ENCODE results near the gene PAK5.

Gene PAK5

GRCh38 chr20:9594284-9594875 is 244.5 kb downstream of the PAK5 start:
- H3K27ac Mint-ChIP-seq, result no peak overlapping the region
- DNase-seq (no peak), ATAC-seq (replicated peaks) (no peak)
- H3K36me3 Mint-ChIP-seq (ENCODE audit: insufficient read depth), result no peaks in the 10 kb centered on the region
- H3K9me3 Mint-ChIP-seq, result peaks cover 0 to 1% of the 10 kb centered on the region in 2 donors
- H3K4me3 Mint-ChIP-seq, result no peak overlapping the region
- no peaks in the 10 kb centered on the region for H3K4me1 Mint-ChIP-seq (ENCODE audit: low read depth in 2 of 2)
- no peaks in the 10 kb centered on the region for H3K27me3 Mint-ChIP-seq

DNA sequence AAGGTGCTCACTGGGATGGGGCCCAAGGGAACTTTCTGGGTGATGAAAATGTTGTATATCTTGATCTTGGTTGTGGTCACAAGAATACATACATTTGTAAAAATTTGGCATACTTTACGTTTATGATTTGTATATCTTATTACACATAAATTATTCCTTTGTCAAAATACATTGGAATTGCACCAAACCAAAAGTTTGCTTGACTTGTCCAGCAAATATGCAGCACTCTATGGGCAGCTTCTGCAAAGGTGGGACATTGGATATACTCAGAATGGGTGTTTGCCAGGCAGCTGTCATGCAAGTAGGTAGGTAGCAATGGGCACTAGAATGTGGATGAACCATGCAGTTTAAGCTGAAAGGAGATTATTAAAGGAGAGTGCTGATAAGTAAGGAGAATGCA is 246.5 kb downstream of the PAK5 start:
- Mint-ChIP-seq H3K4me1 (ENCODE audit: low read depth in 2 of 2) (no peaks in the 10 kb centered on the region), H3K36me3 (ENCODE audit: insufficient read depth) (no peaks in the 10 kb centered on the region), H3K4me3 (no peak overlapping the region), H3K9me3 (peaks cover 0 to 1% of the 10 kb centered on the region in 2 donors), H3K27ac (no peak overlapping the region), H3K27me3 (no peaks in the 10 kb centered on the region)
- ATAC-seq (replicated peaks) (no peak), DNase-seq (no peak)

- Mint-ChIP-seq H3K4me1 (ENCODE audit: low read depth in 2 of 2) (no peaks in the 10 kb centered on the region), H3K36me3 (ENCODE audit: insufficient read depth) (no peaks in the 10 kb centered on the region)
Measured at GRCh38 chr20:9591080-9591479, 247.8 kb downstream of the PAK5 start.

GRCh38 chr20:9590189-9590588 is 248.7 kb downstream of the PAK5 start:
- no peak overlapping the region for H3K4me3 Mint-ChIP-seq
- H3K9me3 Mint-ChIP-seq, result peaks cover 0 to 1% of the 10 kb centered on the region in 2 donors
- no peaks in the 10 kb centered on the region for H3K4me1 Mint-ChIP-seq (ENCODE audit: low read depth in 2 of 2)
- no peaks in the 10 kb centered on the region for H3K27me3 Mint-ChIP-seq
- no peaks in the 10 kb centered on the region for H3K36me3 Mint-ChIP-seq (ENCODE audit: insufficient read depth)
- H3K27ac Mint-ChIP-seq, result no peak overlapping the region
- DNase-seq, result no peak
- no peak for ATAC-seq (replicated peaks)

More at GRCh38 chr20:9591080-9591479, 247.8 kb downstream of the PAK5 start:
- H3K27ac Mint-ChIP-seq, result no peak overlapping the region
- ATAC-seq (replicated peaks) (no peak), DNase-seq (no peak)
- H3K4me3 Mint-ChIP-seq, result no peak overlapping the region
- no peaks in the 10 kb centered on the region for H3K27me3 Mint-ChIP-seq
- peaks cover 0 to 1% of the 10 kb centered on the region in 2 donors for H3K9me3 Mint-ChIP-seq

GRCh38 chr20:9588706-9589105 is 250.2 kb downstream of the PAK5 start:
- H3K36me3 Mint-ChIP-seq (ENCODE audit: insufficient read depth), result no peaks in the 10 kb centered on the region
- DNase-seq (no peak), ATAC-seq (replicated peaks) (no peak)
- no peaks in the 10 kb centered on the region for H3K4me1 Mint-ChIP-seq (ENCODE audit: low read depth in 2 of 2)
- peaks cover 0 to 4% of the 10 kb centered on the region in 2 donors for H3K9me3 Mint-ChIP-seq
- no peak overlapping the region for H3K27ac Mint-ChIP-seq
- no peaks in the 10 kb centered on the region for H3K27me3 Mint-ChIP-seq
- no peak overlapping the region for H3K4me3 Mint-ChIP-seq

DNA sequence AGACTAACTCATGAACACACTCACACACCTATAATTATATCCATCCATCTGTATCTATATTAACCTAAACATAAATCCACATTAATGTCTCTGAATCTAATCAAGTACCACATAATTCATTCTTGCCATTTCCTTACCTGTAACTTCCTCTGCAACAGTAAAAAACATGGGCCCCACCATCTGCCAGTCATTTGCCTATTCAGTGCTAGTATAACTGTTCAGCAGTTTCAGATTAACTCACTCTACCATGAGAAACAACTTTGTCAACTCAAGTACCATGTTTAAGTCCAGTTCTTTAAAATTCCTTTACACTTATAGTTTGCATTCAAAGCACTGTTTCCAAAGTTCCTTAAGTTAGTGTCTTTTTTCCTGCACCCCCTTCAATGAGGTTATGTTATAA is 255.7 kb downstream of the PAK5 start:
- no peak overlapping the region for H3K27ac Mint-ChIP-seq
- no peaks in the 10 kb centered on the region for H3K4me1 Mint-ChIP-seq (ENCODE audit: low read depth in 2 of 2)
- ATAC-seq (replicated peaks) (no peak), DNase-seq (no peak)
- peaks cover 8% of the 10 kb centered on the region in 2 donors for H3K9me3 Mint-ChIP-seq
- H3K4me3 Mint-ChIP-seq, result no peak overlapping the region
- no peaks in the 10 kb centered on the region for H3K27me3 Mint-ChIP-seq
- no peaks in the 10 kb centered on the region for H3K36me3 Mint-ChIP-seq (ENCODE audit: insufficient read depth)

GRCh38 chr20:9582137-9582536 is 256.7 kb downstream of the PAK5 start:
- no peaks in the 10 kb centered on the region for H3K27me3 Mint-ChIP-seq
- no peak for ATAC-seq (replicated peaks)
- no peak for DNase-seq
- no peaks in the 10 kb centered on the region for H3K36me3 Mint-ChIP-seq (ENCODE audit: insufficient read depth)
- peaks cover 8% of the 10 kb centered on the region in 2 donors for H3K9me3 Mint-ChIP-seq
- no peaks in the 10 kb centered on the region for H3K4me1 Mint-ChIP-seq (ENCODE audit: low read depth in 2 of 2)
- H3K4me3 Mint-ChIP-seq, result no peak overlapping the region
- no peak overlapping the region for H3K27ac Mint-ChIP-seq

DNA sequence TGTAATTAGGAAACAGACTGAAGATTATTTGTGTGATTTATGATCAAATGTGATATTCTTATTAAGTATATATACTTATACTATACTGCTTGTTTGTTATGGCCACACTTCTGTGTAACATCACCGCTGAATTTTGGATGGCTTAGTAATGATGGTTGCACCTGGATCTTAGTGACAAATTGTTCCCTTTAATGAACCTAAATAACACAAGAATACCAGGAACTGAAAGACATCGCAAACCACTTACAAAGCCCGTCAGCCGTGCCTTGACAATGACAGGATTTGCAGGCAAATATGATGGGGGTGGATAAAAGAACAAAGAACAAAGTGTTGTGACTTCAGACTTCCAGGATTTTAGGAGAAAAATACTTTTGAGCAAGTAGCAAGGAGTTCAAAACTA is 257.4 kb downstream of the PAK5 start:
- DNase-seq, result no peak

GRCh38 chr20:9578594-9578993 is 260.3 kb downstream of the PAK5 start:
- H3K4me3 Mint-ChIP-seq, result no peak overlapping the region

More for the DNA sequence above, 257.4 kb downstream of the PAK5 start:
- Mint-ChIP-seq H3K36me3 (ENCODE audit: insufficient read depth) (no peaks in the 10 kb centered on the region), H3K4me3 (no peak overlapping the region), H3K9me3 (peaks cover 8% of the 10 kb centered on the region in 2 donors), H3K27ac (no peak overlapping the region), H3K4me1 (ENCODE audit: low read depth in 2 of 2) (no peaks in the 10 kb centered on the region), H3K27me3 (no peaks in the 10 kb centered on the region)
- ATAC-seq (replicated peaks), result no peak

DNA sequence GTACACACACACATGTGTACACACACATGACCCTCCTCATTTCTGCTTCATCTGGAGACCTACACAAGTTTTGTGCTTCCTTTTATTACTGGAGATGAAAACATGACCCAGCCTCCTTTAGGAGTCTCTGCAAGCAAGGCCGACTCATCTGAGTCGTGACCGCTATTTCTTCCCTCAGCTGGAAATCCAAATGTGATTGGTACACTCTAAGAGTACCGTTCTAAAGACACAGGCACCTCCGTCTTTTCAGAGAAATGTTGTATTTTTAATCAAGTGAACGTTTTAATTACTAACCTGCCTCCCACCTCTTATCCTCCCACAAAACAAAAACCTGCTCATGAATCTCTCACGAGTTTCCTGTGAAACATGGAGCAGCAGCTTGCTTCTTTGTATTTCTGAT is 261.5 kb downstream of the PAK5 start:
- Mint-ChIP-seq H3K36me3 (ENCODE audit: insufficient read depth) (no peaks in the 10 kb centered on the region), H3K27ac (no peak overlapping the region), H3K4me1 (ENCODE audit: low read depth in 2 of 2) (no peaks in the 10 kb centered on the region), H3K4me3 (no peak overlapping the region), H3K9me3 (peaks cover 5 to 8% of the 10 kb centered on the region in 2 donors), H3K27me3 (no peaks in the 10 kb centered on the region)
- no peak for ATAC-seq (replicated peaks)
- no peak for DNase-seq

More at GRCh38 chr20:9578594-9578993, 260.3 kb downstream of the PAK5 start:
- Mint-ChIP-seq H3K27ac (no peak overlapping the region), H3K36me3 (ENCODE audit: insufficient read depth) (no peaks in the 10 kb centered on the region), H3K9me3 (peaks cover 5 to 8% of the 10 kb centered on the region in 2 donors), H3K27me3 (no peaks in the 10 kb centered on the region), H3K4me1 (ENCODE audit: low read depth in 2 of 2) (no peaks in the 10 kb centered on the region)
- ATAC-seq (replicated peaks) (no peak), DNase-seq (no peak)

DNA sequence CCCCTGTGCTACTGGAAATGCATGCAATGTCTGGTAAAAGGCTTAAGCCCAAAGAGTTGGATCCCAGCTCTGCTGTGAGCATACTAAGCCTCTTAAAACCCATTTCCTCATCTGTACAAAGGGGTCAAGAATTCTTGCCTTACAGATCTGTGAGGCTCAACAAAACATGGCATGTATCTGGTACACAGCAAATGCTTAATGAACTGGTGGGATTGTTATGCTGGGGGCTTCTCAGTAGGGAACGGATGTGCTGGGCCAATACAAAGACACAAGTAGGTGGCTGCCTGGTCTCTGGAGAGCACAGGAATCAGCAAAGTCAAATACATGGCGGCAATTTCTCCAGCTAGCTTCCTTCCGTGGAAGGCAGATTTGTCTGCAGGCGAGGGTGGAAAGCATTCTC is 262.2 kb downstream of the PAK5 start:
- no peak for DNase-seq
- no peaks in the 10 kb centered on the region for H3K36me3 Mint-ChIP-seq (ENCODE audit: insufficient read depth)
- H3K27ac Mint-ChIP-seq, result no peak overlapping the region
- peaks cover 5 to 8% of the 10 kb centered on the region in 2 donors for H3K9me3 Mint-ChIP-seq
- H3K4me3 Mint-ChIP-seq, result no peak overlapping the region
- H3K4me1 Mint-ChIP-seq (ENCODE audit: low read depth in 2 of 2), result no peaks in the 10 kb centered on the region
- no peaks in the 10 kb centered on the region for H3K27me3 Mint-ChIP-seq
- no peak for ATAC-seq (replicated peaks)

GRCh38 chr20:9575836-9576235 is 263.0 kb downstream of the PAK5 start:
- DNase-seq (no peak), ATAC-seq (replicated peaks) (no peak)
- H3K4me1 Mint-ChIP-seq (ENCODE audit: low read depth in 2 of 2), result no peaks in the 10 kb centered on the region
- H3K27me3 Mint-ChIP-seq, result no peaks in the 10 kb centered on the region
- H3K36me3 Mint-ChIP-seq (ENCODE audit: insufficient read depth), result no peaks in the 10 kb centered on the region
- no peak overlapping the region for H3K4me3 Mint-ChIP-seq
- H3K9me3 Mint-ChIP-seq, result peaks cover 5 to 7% of the 10 kb centered on the region in 2 donors
- no peak overlapping the region for H3K27ac Mint-ChIP-seq

DNA sequence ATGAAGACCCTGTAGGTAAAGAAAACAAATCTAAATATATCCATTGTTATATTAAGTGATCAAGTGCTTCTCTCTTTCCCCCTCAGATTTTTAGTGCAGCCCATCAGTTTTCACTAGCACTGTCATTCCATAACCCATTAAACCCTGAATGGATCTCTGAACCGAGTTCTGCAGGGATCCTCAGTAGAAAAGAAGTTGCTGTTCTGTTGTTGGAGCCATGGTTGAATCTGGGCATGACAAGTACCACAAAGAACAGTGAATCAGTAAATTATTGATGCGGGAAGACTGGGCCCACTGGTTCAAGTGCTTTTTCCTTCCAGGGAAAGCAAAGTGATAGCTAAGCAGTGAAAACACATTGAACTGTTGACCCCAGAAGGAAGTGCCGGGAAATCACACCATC is 264.1 kb downstream of the PAK5 start:
- DNase-seq, result no peak
- no peaks in the 10 kb centered on the region for H3K9me3 Mint-ChIP-seq
- H3K36me3 Mint-ChIP-seq (ENCODE audit: insufficient read depth), result no peaks in the 10 kb centered on the region

GRCh38 chr20:9574181-9574580 is 264.7 kb downstream of the PAK5 start:
- no peak for ATAC-seq (replicated peaks)
- Mint-ChIP-seq H3K4me1 (ENCODE audit: low read depth in 2 of 2) (no peaks in the 10 kb centered on the region), H3K4me3 (no peak overlapping the region)

More for the DNA sequence above, 264.1 kb downstream of the PAK5 start:
- ATAC-seq (replicated peaks), result no peak
- H3K4me1 Mint-ChIP-seq (ENCODE audit: low read depth in 2 of 2), result no peaks in the 10 kb centered on the region
- no peak overlapping the region for H3K4me3 Mint-ChIP-seq
- H3K27me3 Mint-ChIP-seq, result no peaks in the 10 kb centered on the region
- no peak overlapping the region for H3K27ac Mint-ChIP-seq

More at GRCh38 chr20:9574181-9574580, 264.7 kb downstream of the PAK5 start:
- no peak overlapping the region for H3K27ac Mint-ChIP-seq
- no peak for DNase-seq
- no peaks in the 10 kb centered on the region for H3K36me3 Mint-ChIP-seq (ENCODE audit: insufficient read depth)
- peaks cover 0 to 1% of the 10 kb centered on the region in 2 donors for H3K9me3 Mint-ChIP-seq
- H3K27me3 Mint-ChIP-seq, result no peaks in the 10 kb centered on the region

All from effector memory CD8-positive, alpha-beta T cell (primary cell).